ENCODE results near the gene AHCYL2. TPM values are rescaled to one million over a fixed set of nuclear protein-coding genes. Genes with fewer than 3 reads are reported as not detected.

AHCYL2 gene
- total and polyA plus RNA-seq, 2 of the 8 experiments (the other 6 are each of a cell fraction or from before 2014, with no cell fraction given) = 20.7 to 25.4 TPM

DNA sequence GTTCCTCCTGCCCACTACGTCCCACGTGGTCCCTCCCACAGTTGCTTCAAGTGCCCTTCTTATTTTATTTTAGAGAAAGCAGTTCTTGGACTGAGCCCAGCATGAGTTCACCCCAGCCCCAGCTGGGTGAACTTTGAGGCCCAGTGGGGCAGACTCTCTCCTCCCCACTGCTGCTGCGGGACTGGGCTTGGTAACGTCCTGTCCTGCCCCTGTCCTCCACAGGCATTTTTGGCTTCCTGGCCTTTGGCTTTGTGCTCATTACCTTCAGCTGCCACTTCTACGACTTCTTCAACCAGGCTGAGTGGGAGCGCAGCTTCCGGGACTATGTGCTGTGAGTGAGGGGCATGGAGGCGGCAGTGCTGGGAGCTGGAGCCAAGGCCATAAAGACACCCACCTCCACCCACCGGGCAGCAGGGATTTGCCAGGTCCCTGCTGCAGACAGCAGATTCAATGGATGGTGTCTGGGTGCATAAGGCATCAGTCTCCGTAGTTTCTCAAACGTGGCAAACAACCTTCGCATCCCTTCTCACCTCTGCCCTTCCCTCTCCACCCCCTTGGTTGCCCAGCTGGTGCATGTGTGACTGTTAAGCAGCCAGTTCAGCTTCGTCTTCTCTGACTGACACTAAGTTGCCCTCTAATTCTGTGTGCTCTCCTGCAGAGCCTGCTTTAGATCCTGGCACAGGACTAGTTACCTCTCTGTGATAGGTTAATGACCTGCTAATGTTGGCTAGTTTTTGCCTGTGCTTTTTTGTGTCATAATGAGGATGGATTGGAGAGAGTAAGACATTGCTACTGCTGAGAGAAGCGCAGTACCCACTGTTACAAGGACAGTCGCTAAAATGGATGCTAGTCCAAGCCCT is 15.5 kb upstream of the AHCYL2 start:
- no peak overlapping the region for H2BK5ac ChIP-seq (ENCODE audit: low read depth, low read length)
- no peak overlapping the region for H2AK5ac ChIP-seq (ENCODE audit: low read depth, low read length)
- H3K4me3 ChIP-seq (ENCODE audit: extremely low read depth in 1 of 4, insufficient read depth in 2 of 4, low read depth in 3 of 4, low read length in 4 of 4) = no peak overlapping the region
- H3K4me1 ChIP-seq (replicated peaks in 1 of 4; ENCODE audit: control insufficient read depth in 3 of 4, insufficient read depth in 4 of 4, low read length in 3 of 4) = no peaks in the 10 kb centered on the region
- 90% methylated on average over 15 of the region's 15 CpGs; no CpG with 5 or more reads in 1 of the 2 experiments for WGBS, 2 experiments (ENCODE audit: extremely low coverage in 1 of 2, insufficient coverage in 1 of 2, insufficient read length in 1 of 2, insufficient replicate concordance in 2 of 2, low coverage in 1 of 2, low lambda C conversion rate in 2 of 2, missing lambda C conversion rate in 1 of 2)
- no peaks in the 10 kb centered on the region for H3K27me3 ChIP-seq (replicated peaks in 1 of 4; ENCODE audit: control insufficient read depth in 3 of 4, extremely low read depth in 1 of 4, insufficient read depth in 3 of 4, low read length in 3 of 4)
- FAIRE-seq (no peak), DNase-seq (ENCODE audit: low read depth in 1 of 2, low spot score in 2 of 2) (no peak)
- H3K18ac ChIP-seq (ENCODE audit: extremely low read depth, low read length) = no peak overlapping the region
- H3K23me2 ChIP-seq (ENCODE audit: low read depth, low read length) = no peaks in the 10 kb centered on the region
- no peak overlapping the region for H3K4ac ChIP-seq (replicated peaks; ENCODE audit: insufficient read length, low read depth, low read length)
- H4K91ac ChIP-seq (replicated peaks; ENCODE audit: insufficient read length, low read length) = no peak overlapping the region
- H4K20me1 ChIP-seq (replicated peaks in 1 of 2; ENCODE audit: control insufficient read depth in 1 of 2, insufficient read depth in 2 of 2, low read length in 2 of 2) = peaks cover 0 to 13% of the 10 kb centered on the region in 2 experiments
- no peaks in the 10 kb centered on the region for H3K9me3 ChIP-seq (ENCODE audit: insufficient read depth in 2 of 2, low read depth in 1 of 2, low read length in 1 of 2)
- no peak overlapping the region for H3K27ac ChIP-seq (ENCODE audit: low read depth, low read length)
- TF ChIP-seq, protein P1, sequence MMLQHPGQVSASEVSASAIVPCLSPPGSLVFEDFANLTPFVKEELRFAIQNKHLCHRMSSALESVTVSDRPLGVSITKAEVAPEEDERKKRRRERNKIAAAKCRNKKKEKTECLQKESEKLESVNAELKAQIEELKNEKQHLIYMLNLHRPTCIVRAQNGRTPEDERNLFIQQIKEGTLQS (IDR thresholded peaks at IDR 0.05; ENCODE audit: insufficient read depth, low read depth, low read length) = no peak
- no peak for TF ChIP-seq CBX8 (IDR thresholded peaks at IDR 0.05; ENCODE audit: borderline replicate concordance, low read depth, low read length)
- H2BK120ac ChIP-seq (replicated peaks; ENCODE audit: low read depth, low read length) = no peak overlapping the region
- peaks cover 16 to 48% (median 33%) of the 10 kb centered on the region in 4 experiments for H3K36me3 ChIP-seq (ENCODE audit: control insufficient read depth in 2 of 4, insufficient read depth in 4 of 4, low read length in 3 of 4)
- no peak overlapping the region for H3K9ac ChIP-seq (replicated peaks in 1 of 4; ENCODE audit: extremely low read depth in 1 of 4, low read depth in 3 of 4, low read length in 3 of 4)
- no peak overlapping the region for H2BK20ac ChIP-seq (ENCODE audit: low read length)
- H4K8ac ChIP-seq (ENCODE audit: extremely low read depth, insufficient read depth, low read length) = no peak overlapping the region
- H4K5ac ChIP-seq (ENCODE audit: insufficient read length, low read depth, low read length) = no peak overlapping the region
- POLR2A ChIA-PET (ENCODE audit: partially characterized antibody) = interaction anchor here (0.7 to 1.3 kb wide), 4 partner anchors 19 to 45 kb away, joined by 3 to 4 read pairs (median 4); no protein-coding TSS in a partner anchor
- no peak overlapping the region for H3K14ac ChIP-seq (ENCODE audit: insufficient read length)
- H2BK12ac ChIP-seq (ENCODE audit: low read depth, low read length) = no peak overlapping the region
- CTCF ChIA-PET (ENCODE audit: partially characterized antibody) = interaction anchor here (0.6 to 10.6 kb wide), 26 partner anchors 9 to 1699 kb away, joined by 3 to 258 read pairs (median 5); partner anchors contain the start of genes SMO and TSPAN33
- H3K56ac ChIP-seq (replicated peaks; ENCODE audit: insufficient read length, low read depth, low read length) = no peak overlapping the region
- 0 out of 2 replicates have a peak, but pooled peaks cover 2% of the 10 kb centered on the region for H3K79me1 ChIP-seq (ENCODE audit: low read depth, low read length)
- no peak overlapping the region for H2AFZ ChIP-seq (ENCODE audit: low read length)
- no peaks in the 10 kb centered on the region for H3K79me2 ChIP-seq (ENCODE audit: control insufficient read depth in 1 of 2, insufficient read depth in 2 of 2, low read length in 2 of 2)
- no peak overlapping the region for H2BK15ac ChIP-seq (ENCODE audit: low read length)
- H3K23ac ChIP-seq (ENCODE audit: insufficient read length) = no peak overlapping the region
- no peak overlapping the region for H3K4me2 ChIP-seq (ENCODE audit: insufficient read depth in 1 of 2, low read depth in 2 of 2, low read length in 2 of 2)
